ENCODE measurements around the gene CNTFR. TPM values are rescaled to one million over a fixed set of nuclear protein-coding genes. Genes with fewer than 3 reads are reported as not detected.

CNTFR gene
- total RNA-seq, 2 donors from 2014 or later = 8.7 to 13.7 TPM

- ATAC-seq (ENCODE audit: insufficient number of reproducible peaks, low FRiP score, low read depth) (no peak), DNase-seq (ENCODE audit: low spot score) (no peak)
- Histone ChIP-seq H3K4me1 (ENCODE audit: control insufficient read depth in 1 of 2, low read depth in 2 of 2) (peaks cover 0 to 10% of the 10 kb centered on the region in 2 donors), H3K27me3 (replicated peaks; ENCODE audit: insufficient read depth) (peaks cover 9% of the 10 kb centered on the region), H3K9me3 (no peaks in the 10 kb centered on the region), H3K36me3 (no peaks in the 10 kb centered on the region), H3K4me3 (no peak overlapping the region), H3K27ac (no peak overlapping the region)
- TF ChIP-seq CTCF (IDR thresholded peaks at IDR 0.05) = no peak
Measured at GRCh38 chr9:34576597-34577399, 12.7 kb downstream of the CNTFR start.

- no peak for DNase-seq (ENCODE audit: low spot score)
- Histone ChIP-seq H3K4me1 (ENCODE audit: control insufficient read depth in 1 of 2, low read depth in 2 of 2) (peaks cover 0 to 10% of the 10 kb centered on the region in 2 donors), H3K27ac (no peak overlapping the region), H3K9me3 (no peaks in the 10 kb centered on the region), H3K4me3 (no peak overlapping the region), H3K27me3 (replicated peaks; ENCODE audit: insufficient read depth) (peaks cover 9% of the 10 kb centered on the region), H3K36me3 (no peaks in the 10 kb centered on the region)
- ATAC-seq (ENCODE audit: insufficient number of reproducible peaks, low FRiP score, low read depth) = no peak
- no peak for TF ChIP-seq CTCF (IDR thresholded peaks at IDR 0.05)
Measured at GRCh38 chr9:34575862-34576596, 13.5 kb downstream of the CNTFR start.

GRCh38 chr9:34575241-34575640, 14.3 kb downstream of the CNTFR start:
- TF ChIP-seq CTCF (IDR thresholded peaks at IDR 0.05) = no peak
- H3K27me3 ChIP-seq (replicated peaks; ENCODE audit: insufficient read depth) = peaks cover 9% of the 10 kb centered on the region
- peaks cover 0 to 10% of the 10 kb centered on the region in 2 donors for H3K4me1 ChIP-seq (ENCODE audit: control insufficient read depth in 1 of 2, low read depth in 2 of 2)
- no peak overlapping the region for H3K27ac ChIP-seq
- H3K36me3 ChIP-seq = no peaks in the 10 kb centered on the region
- ATAC-seq (ENCODE audit: insufficient number of reproducible peaks, low FRiP score, low read depth) = no peak
- no peak for DNase-seq (ENCODE audit: low spot score)
- H3K4me3 ChIP-seq = no peak overlapping the region
- no peaks in the 10 kb centered on the region for H3K9me3 ChIP-seq

- H3K36me3 ChIP-seq = no peaks in the 10 kb centered on the region
- H3K27ac ChIP-seq = no peak overlapping the region
- ATAC-seq (ENCODE audit: insufficient number of reproducible peaks, low FRiP score, low read depth) = no peak
- peaks cover 0 to 10% of the 10 kb centered on the region in 2 donors for H3K4me1 ChIP-seq (ENCODE audit: control insufficient read depth in 1 of 2, low read depth in 2 of 2)
- no peaks in the 10 kb centered on the region for H3K9me3 ChIP-seq
- no peak for DNase-seq (ENCODE audit: low spot score)
- TF ChIP-seq CTCF (IDR thresholded peaks at IDR 0.05) = no peak
- no peak overlapping the region for H3K4me3 ChIP-seq
- H3K27me3 ChIP-seq (replicated peaks; ENCODE audit: insufficient read depth) = peaks cover 9% of the 10 kb centered on the region
Measured at GRCh38 chr9:34574571-34574970, 15.0 kb downstream of the CNTFR start.

- peaks cover 0 to 4% of the 10 kb centered on the region in 2 donors for H3K4me1 ChIP-seq (ENCODE audit: control insufficient read depth in 1 of 2, low read depth in 2 of 2)
- no peak overlapping the region for H3K27ac ChIP-seq
- ATAC-seq (ENCODE audit: insufficient number of reproducible peaks, low FRiP score, low read depth) (no peak), DNase-seq (ENCODE audit: low spot score) (no peak)
- H3K9me3 ChIP-seq = no peaks in the 10 kb centered on the region
- H3K36me3 ChIP-seq = no peaks in the 10 kb centered on the region
- no peak for TF ChIP-seq CTCF (IDR thresholded peaks at IDR 0.05)
- H3K4me3 ChIP-seq = no peak overlapping the region
- H3K27me3 ChIP-seq (replicated peaks; ENCODE audit: insufficient read depth) = peaks cover 3% of the 10 kb centered on the region
Measured at GRCh38 chr9:34573599-34574325, 15.8 kb downstream of the CNTFR start.
